HG03108 (cell line): ENCODE results near the gene COL23A1.

Experiments
- ATAC-seq: cut with Tn5 transposase; IDR thresholded peaks from one replicate; pipeline ENCODE4 v1.9.1; 2021; ENCODE audit warnings: moderate library complexity; ENCODE audit not compliant: unreplicated experiment

The COL23A1 gene

GRCh38 chr5:178428341-178429155, 161.6 kb downstream of the COL23A1 start:
- no peak for ATAC-seq

GRCh38 chr5:178427576-178428197, 162.5 kb downstream of the COL23A1 start:
- ATAC-seq = no peak

- ATAC-seq = no peak
Measured at GRCh38 chr5:178426326-178427130, 163.7 kb downstream of the COL23A1 start.

GRCh38 chr5:178425621-178426068, 164.5 kb downstream of the COL23A1 start:
- ATAC-seq = no peak

- ATAC-seq = no peak
Measured at GRCh38 chr5:178424810-178425177, 165.4 kb downstream of the COL23A1 start.

GRCh38 chr5:178423901-178424809, 166.0 kb downstream of the COL23A1 start:
- no peak for ATAC-seq

GRCh38 chr5:178423431-178423830, 166.8 kb downstream of the COL23A1 start:
- ATAC-seq = no peak

- ATAC-seq = no peak
Measured at GRCh38 chr5:178422400-178422775, 167.8 kb downstream of the COL23A1 start.

- ATAC-seq = no peak
Measured at GRCh38 chr5:178421699-178422399, 168.3 kb downstream of the COL23A1 start.

- no peak for ATAC-seq
Measured at GRCh38 chr5:178421128-178421527, 169.1 kb downstream of the COL23A1 start.

- ATAC-seq = no peak
Measured at GRCh38 chr5:178420354-178420781, 169.8 kb downstream of the COL23A1 start.

GRCh38 chr5:178419651-178420050, 170.5 kb downstream of the COL23A1 start:
- ATAC-seq = no peak

- ATAC-seq = no peak
Measured at GRCh38 chr5:178419196-178419595, 171.0 kb downstream of the COL23A1 start.

- no peak for ATAC-seq
Measured at GRCh38 chr5:178418471-178419010, 171.7 kb downstream of the COL23A1 start.

- ATAC-seq = no peak
Measured at GRCh38 chr5:178418031-178418430, 172.2 kb downstream of the COL23A1 start.

- no peak for ATAC-seq
Measured at GRCh38 chr5:178417391-178417811, 172.8 kb downstream of the COL23A1 start.

- ATAC-seq = no peak
Measured at GRCh38 chr5:178416919-178417318, 173.3 kb downstream of the COL23A1 start.

GRCh38 chr5:178416206-178416882, 173.8 kb downstream of the COL23A1 start:
- ATAC-seq = no peak

GRCh38 chr5:178415353-178415752, 174.8 kb downstream of the COL23A1 start:
- no peak for ATAC-seq
